Measurements from ENCODE around the gene MED29.

- no peak for TF ChIP-seq CTCF (IDR thresholded peaks at IDR 0.05)
- no peak for TF ChIP-seq EZH2 (IDR thresholded peaks at IDR 0.05; ENCODE audit: borderline replicate concordance, insufficient read depth, low read depth, low read length, poor library complexity, severe bottlenecking)
Measured at GRCh38 chr19:39407660-39408391, 16.6 kb downstream of the MED29 start.

Measured in B cell (primary cell).